HepG2 (cell line): ENCODE results near the gene GPR179.
"Not testable (repeated sequence)": the region's sequence is repeated elsewhere in the genome, so short reads cannot be mapped to it uniquely, and the experiment has no call there.

Experiments
- CBX2 ChIP-seq, 2 experiments: fragments of 200-600 bp in 1 of 2; sonication (generic); formaldehyde crosslinking in 1 of 2; IDR thresholded peaks; 2 replicates each; pipeline versions ENCODE4 v1.7.0 to v1.8.1; 2018 to 2022; ENCODE audit warnings: low read depth in 2 of 2, low read length in 1 of 2, mild to moderate bottlenecking in 1 of 2, missing genetic modification reagents in 1 of 2
- HNF4G ChIP-seq, 2 experiments: sonication (generic) in 1 of 2; formaldehyde crosslinking in 1 of 2; IDR thresholded peaks; 2 replicates each; pipeline versions ENCODE4 v1.4.0 to v1.6.1; 2011 to 2020; ENCODE audit warnings: borderline replicate concordance in 2 of 2, low read depth in 2 of 2, mild to moderate bottlenecking in 2 of 2, low read length in 1 of 2, missing genetic modification reagents in 1 of 2, moderate library complexity in 1 of 2
- MXI1 ChIP-seq: IDR thresholded peaks from 3 replicates; pipeline ENCODE4 v1.6.1; 2012; ENCODE audit warnings: low read depth, low read length, inconsistent platforms, borderline replicate concordance
- POLR2A ChIP-seq, 2 experiments: IDR thresholded peaks; 2 replicates each; pipeline ENCODE4 v1.6.1; 2011; ENCODE audit warnings: low read depth in 2 of 2, low read length in 2 of 2, mild to moderate bottlenecking in 1 of 2, moderate library complexity in 1 of 2; ENCODE audit not compliant: insufficient read depth in 1 of 2
- TAF1 ChIP-seq: sonication (generic); formaldehyde crosslinking; IDR thresholded peaks from 2 replicates; pipeline ENCODE4 v1.4.0; 2020; ENCODE audit warnings: missing genetic modification reagents
- ZNF747 ChIP-seq: sonication (generic); formaldehyde crosslinking; IDR thresholded peaks from 2 replicates; pipeline ENCODE4 v1.8.1; 2023; ENCODE audit warnings: missing genetic modification reagents, mild to moderate bottlenecking, borderline replicate concordance

DNA sequence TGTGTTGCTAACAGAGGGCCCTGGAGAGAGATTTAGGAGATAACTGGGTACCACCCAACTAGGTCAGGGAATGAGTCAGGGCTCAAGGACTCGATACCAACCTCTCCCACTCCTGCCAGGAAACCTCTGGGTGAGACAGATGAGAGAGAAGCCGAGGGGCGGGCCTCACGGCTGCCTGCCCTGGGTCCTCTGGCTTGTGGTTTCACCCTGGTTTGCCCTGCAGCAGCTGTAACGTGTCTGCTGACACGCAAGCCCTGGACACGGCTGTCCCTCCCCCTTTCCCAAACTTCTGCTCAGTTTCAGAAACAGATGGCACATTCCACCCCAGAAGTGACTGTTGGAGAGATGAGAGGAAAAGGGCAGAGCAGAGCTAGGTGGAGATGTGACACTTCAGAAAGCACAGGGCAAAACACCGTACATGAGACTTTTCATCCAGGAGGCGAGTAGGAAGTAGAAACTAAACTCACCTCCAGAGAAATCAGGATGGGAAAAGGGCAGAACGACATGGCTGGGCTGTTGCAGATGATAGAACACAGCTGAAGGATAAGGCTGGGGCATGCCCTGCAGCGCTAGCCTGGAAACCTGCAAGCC is 57.2 kb downstream of the GPR179 start:
- not testable (repeated sequence) for TF ChIP-seq TAF1 (CRISPR knock-in tag); MXI1; ZNF747; CBX2 (IDR thresholded peaks at IDR 0.05; ENCODE audit: low read depth, low read length); CBX2 (CRISPR knock-in tag; IDR thresholded peaks at IDR 0.05; ENCODE audit: low read depth); HNF4G (IDR thresholded peaks at IDR 0.05; ENCODE audit: borderline replicate concordance, low read depth, low read length); HNF4G (CRISPR knock-in tag; IDR thresholded peaks at IDR 0.05; ENCODE audit: borderline replicate concordance, low read depth); POLR2A (IDR thresholded peaks at IDR 0.05; ENCODE audit: insufficient read depth in 1 of 2, low read depth in 2 of 2, low read length in 2 of 2)
